GM18508 (cell line): ENCODE results near the gene TERT.
"Not testable (repeated sequence)": the region's sequence is repeated elsewhere in the genome, so short reads cannot be mapped to it uniquely, and the experiment has no call there.

Experiments used
- ATAC-seq: cut with Tn5 transposase; IDR thresholded peaks from one replicate; pipeline ENCODE4 v1.9.1; 2021; ENCODE audit warnings: moderate number of reproducible peaks; ENCODE audit not compliant: insufficient read depth, unreplicated experiment

Gene TERT

DNA sequence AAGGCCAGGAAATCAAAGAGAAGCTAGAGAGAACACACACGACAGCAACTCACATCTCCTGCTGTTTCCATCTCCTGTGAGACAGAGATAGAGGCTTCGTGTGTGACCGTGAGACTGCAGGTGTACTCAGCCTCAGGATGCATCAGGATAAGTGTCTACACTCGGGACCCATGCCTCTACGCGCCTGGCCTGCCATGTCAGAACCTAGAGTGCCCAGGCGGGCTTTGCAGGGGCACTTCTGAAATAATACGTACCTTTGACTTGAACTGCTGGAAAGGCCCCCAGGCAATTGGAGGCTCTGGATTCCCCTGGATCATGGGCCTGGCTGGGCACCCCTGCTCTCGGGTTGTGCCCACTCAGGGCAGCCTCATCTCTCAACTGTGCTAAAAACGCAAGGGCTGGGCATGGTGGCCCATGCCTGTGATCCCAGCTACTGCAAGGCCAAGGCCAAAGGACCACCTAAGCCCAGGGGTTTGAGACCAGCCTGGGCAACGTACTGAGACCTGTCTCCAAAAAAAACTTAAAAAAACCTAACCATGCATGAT, 37.1 kb upstream of the TERT start:
- no peak for ATAC-seq

DNA sequence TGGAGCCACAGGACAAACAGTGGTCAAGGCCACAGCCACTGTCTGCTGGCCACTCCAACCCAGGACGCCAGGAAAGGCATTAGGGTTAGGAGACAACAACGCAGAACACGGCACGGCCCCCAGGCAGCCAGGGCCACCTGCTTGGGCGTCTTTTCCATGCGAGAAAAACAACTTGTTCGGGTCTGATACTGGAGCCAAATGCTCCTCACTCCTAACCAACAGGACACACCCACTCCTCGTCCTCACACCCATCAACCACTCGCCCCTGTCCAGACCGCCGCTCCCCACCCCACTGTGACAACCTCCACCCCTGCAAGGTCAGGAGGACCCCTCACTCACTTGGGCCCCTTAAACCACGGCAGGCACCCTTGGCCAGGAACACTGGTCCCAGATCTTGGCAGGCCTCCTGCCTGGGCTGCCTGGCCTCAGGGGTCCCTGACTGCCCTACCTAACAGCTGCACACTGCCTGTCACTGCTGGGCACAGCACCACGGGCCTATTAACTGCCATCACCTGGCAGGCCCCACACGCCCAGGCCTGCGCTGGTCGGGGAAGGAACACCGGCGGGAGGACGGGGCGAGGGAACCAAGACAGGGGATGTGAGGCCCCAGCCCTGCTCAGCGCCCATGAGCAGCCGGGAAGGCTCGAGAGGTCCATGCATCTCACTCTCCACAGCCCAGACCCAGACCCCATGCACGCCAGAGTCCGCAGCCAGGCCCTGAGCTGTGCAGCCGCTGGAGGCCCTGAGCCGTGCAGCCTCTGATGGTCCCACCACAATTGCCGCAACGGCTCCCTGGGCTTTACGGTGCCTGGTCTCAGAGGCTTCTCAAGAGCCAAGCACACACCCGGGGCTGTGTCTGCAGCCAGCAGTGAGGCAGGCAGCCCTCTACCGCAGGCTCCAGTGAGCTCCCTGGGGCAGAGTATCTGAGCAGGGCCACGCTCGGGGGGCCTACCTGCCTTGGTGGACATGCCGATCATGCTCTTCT, 36.3 kb upstream of the TERT start:
- no peak for ATAC-seq

DNA sequence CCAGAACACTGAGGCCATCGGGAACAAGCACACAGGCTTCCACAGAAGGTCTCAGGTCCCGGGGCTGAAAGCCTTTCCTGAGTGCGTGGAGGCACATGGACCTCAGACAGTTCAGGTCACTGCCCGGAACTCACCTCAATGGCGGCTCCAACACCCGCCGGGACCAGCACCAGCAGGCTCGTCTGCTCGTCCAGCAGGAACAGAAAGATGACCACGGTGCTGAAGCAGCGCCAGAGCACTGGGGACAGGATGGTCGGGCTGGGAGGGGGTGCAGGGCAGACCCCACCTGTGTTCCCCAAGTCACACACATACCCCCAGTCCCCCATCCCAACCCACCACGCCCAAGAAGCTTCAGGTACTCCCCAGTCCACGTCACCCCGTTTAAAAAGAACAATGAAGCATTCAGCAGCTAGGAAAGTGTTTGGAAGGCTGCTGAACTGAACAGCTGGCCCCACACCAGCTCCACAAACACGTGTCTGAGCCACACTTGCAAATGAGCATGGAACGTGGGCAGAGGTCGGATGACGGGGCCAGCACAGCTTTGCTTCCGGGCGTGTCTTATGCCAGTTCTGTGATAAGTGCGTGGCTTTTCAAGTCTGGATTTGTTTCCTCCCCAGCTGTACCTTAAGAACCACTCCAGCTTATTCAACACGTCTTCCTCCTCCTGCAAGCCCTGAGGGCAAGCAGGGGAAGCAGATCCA, 35.4 kb upstream of the TERT start:
- no peak for ATAC-seq

DNA sequence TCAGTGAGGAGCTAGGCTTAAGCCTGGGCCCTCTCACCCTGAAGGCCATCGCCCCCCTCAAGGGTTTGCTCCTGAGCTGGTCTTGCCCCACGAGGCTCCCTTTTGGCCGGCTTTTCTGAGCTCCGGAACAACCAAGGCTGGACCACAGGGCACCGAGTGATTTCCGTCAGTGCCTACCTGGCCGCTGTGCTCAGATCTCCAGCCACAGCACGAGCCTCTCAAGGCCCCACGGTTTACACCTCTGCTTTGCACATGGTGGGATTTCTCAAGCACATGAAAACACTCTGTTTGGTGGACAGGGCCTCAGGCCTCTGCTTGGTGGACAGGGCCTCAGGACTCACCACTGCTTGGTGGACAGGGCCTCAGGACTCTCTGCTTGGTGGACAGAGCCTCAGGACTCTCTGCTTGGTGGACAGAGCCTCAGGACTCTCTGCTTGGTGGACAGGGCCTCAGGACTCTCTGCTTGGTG, 34.3 kb upstream of the TERT start:
- ATAC-seq = no peak

DNA sequence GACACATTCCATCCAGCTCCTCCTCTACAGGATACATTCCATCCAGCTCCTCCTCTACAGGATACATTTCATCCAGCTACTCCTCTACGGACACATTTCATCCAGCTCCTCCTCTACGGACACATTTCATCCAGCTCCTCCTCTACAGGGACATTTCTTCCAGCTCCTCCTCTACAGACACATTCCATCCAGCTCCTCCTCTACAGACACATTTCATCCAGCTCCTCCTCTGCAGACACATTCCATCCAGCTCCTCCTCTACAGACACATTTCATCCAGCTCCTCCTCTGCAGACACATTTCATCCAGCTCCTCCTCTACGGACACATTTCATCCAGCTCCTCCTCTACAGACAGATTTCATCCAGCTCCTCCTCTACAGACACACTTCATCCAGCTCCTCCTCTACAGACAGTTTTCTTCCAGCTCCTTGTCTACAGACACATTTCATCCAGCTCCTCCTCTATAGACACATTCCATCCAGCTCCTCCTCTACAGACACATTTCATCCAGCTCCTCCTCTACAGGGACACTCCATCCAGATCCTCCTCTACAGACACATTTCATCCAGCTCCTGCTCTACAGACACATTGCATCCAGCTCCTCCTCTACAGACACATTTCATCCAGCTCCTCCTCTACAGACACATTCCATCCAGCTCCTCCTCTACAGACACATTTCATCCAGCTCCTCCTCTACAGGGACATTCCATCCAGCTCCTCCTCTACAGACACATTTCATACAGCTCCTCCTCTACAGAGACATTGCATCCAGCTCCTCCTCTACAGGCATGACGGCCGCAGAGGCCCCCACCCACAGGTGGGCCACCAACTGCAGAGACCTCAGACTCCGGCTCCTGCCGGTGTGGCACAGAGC, 33.6 kb upstream of the TERT start:
- not testable (repeated sequence) for ATAC-seq

DNA sequence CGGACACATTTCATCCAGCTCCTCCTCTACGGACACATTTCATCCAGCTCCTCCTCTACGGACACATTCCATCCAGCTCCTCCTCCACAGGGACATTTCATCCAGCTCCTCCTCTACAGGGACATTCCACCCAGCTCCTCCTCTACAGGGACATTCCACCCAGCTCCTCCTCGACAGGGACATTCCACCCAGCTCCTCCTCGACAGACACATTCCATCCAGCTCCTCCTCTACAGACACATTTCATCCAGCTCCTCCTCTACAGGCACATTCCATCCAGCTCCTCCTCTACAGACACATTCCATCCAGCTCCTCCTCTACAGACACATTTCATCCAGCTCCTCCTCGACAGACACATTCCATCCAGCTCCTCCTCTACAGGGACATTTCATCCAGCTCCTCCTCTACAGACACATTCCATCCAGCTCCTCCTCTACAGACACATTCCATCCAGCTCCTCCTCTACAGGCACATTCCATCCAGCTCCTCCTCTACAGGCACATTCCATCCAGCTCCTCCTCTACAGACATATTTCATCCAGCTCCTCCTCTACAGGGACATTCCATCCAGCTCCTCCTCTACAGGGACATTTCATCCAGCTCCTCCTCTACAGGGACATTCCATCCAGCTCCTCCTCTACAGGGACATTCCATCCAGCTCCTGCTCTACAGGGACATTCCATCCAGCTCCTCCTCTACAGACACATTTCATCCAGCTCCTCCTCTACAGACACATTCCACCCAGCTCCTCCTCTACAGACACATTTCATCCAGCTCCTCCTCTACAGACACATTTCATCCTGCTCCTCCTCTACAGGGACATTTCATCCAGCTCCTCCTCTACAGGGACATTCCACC, 32.3 kb upstream of the TERT start:
- ATAC-seq = not testable (repeated sequence)

DNA sequence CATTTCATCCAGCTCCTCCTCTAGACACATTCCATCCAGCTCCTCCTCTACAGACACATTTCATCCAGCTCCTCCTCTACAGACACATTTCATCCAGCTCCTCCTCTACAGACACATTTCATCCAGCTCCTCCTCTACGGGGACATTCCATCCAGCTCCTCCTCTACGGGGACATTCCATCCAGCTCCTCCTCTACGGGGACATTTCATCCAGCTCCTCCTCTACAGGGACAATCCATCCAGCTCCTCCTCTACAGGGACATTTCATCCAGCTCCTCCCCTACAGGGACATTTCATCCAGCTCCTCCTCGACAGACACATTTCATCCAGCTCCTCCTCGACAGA, 31.6 kb upstream of the TERT start:
- not testable (repeated sequence) for ATAC-seq

DNA sequence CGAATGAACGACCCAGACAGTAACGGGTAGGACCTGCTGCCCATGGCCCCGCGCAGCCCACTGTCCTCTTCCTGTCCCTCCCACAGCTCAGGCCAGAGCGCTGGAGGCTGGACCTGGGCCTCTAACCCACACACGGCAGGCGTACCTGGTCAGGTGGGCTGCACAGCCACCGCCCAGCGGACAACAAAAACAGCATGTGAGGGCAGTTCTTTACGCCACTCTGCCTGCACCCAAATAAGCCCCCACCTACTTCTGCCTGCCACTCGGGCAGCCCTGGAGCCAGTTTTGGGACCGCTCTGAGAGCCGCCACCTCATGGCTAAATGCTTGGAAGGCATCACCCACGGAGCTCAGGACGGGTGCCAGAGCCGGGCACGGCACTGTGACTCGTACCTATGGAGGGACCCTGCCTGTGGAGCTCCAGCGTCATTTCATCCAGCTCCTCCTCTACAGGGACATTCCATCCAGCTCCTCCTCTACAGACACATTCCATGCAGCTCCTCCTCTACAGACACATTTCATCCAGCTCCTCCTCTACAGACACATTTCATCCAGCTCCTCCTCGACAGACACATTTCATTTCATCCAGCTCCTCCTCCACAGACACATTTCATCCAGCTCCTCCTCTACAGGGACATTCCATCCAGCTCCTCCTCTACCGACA, 31.1 kb upstream of the TERT start:
- ATAC-seq = no peak

DNA sequence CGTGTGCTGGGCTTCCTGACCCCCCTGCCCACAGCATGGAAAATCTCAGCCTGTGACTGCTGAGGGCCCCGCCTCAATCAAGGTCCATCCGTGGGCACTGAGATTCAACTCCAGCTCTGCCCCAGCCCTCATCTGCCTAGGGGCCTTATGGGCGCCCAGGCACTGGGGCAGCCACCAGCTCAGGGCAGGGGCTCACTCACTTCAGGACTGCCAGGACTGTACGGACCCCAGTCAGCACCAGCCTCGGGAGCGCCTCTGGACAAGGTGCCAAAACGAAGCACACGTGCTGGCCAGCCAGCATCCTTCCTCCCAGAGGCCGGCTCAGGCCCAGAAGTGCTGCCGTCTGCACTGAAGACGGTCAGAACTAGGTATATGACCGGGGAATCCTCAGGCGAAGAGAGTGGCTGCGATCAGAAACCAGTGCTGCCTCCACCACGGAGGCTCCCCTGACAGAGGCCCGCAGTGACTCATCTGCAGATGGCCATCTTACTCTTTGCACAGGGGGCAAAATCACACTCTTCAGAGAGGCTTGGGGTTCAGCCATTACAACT, 30.4 kb upstream of the TERT start:
- ATAC-seq = no peak

DNA sequence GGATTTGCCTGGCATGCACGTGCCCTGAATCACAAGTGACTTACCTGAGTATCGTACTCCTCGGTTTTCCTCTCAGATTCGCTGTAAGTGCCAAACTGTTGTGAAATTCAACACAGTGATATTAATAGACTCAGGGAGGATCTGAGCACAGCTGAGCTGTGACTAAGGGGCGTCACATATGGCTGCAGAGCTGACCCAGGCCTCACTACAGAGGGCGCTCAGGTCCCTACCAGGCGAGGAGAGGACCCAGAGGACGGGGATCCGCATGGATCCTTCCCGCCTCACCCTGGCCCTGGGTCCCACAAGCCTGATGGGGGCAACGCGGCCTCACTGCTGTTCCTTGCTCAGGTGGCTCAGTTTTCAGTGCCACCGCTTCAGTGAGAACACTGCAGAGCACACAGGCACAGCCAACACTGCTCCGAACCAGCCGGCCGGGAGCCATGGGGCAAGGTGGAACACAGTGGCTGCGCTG, 29.9 kb upstream of the TERT start:
- ATAC-seq = no peak

DNA sequence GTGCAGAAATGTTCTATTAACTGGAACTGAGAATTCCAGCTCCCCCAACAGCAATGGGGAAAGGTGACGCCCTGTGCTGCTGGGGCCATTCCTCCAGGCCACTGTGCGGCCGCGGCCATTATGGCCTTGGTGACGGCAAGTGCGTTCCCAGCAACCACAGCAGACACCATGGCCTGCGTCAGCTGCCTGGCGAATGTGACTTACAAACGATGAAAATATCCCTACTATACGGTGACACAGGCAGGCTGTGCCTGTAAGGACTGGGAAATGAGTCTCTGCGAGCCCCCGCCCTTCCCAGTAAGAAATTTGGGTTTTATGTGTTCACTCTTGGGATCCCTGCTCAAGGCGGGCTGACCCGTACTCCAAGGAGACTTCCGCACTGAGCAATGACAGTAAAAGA, 29.4 kb upstream of the TERT start:
- ATAC-seq = no peak

DNA sequence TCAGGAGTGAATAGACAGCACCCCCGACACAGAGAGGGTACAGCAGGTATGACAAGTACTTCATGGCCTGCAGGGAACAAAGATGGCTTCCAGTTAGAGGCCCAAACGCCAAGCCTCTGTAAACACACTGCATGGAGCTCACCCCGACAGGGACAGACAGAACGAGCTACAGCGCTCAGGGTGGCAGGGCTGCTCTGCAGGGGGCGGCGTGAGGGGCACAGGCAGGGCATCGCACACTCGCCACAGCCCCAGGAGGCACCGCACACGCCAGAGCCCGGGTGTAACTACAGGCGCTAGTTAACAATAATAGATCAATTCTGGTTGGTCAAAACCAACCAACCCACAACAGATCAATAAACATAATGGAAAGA, 28.9 kb upstream of the TERT start:
- no peak for ATAC-seq

DNA sequence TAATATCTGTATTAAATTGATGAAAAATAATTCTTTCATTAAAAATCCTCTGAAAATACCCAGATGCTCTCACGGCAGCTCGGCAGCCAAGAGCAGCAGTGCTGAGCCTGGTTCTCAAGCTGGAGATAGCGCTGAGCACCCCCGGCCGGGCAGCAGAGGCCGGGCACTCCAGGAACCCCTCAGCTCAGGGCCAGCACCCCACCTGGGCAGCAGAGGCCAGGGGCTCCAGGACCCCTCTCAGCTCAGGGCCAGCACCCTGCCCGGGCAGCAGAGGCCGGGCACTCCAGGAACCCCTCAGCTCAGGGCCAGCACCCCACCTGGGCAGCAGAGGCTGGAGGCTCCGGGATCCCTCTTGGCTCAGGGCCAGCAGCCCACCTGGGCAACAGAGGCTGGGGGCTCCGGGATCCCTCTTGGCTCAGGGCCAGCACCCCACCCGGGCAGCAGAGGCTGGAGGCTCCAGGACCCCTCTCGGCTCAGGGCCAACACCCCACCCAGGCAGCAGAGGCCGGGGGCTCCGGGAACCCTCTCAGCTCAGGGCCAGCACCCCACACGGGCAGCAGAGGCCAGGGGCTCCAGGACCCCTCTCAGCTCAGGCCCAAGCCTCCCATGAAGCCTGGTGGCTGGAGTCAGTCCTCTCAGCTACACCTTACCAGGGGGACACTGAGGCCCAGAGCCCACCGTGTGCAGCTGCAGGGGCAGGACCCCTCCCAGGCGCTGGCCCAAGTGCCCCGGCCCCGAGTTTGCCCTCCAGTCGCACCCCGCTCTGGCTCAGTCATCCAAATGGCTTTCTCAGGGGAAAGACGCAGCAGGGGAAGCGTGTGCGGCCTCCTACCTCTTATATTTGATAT, 28.3 kb upstream of the TERT start:
- ATAC-seq = no peak

DNA sequence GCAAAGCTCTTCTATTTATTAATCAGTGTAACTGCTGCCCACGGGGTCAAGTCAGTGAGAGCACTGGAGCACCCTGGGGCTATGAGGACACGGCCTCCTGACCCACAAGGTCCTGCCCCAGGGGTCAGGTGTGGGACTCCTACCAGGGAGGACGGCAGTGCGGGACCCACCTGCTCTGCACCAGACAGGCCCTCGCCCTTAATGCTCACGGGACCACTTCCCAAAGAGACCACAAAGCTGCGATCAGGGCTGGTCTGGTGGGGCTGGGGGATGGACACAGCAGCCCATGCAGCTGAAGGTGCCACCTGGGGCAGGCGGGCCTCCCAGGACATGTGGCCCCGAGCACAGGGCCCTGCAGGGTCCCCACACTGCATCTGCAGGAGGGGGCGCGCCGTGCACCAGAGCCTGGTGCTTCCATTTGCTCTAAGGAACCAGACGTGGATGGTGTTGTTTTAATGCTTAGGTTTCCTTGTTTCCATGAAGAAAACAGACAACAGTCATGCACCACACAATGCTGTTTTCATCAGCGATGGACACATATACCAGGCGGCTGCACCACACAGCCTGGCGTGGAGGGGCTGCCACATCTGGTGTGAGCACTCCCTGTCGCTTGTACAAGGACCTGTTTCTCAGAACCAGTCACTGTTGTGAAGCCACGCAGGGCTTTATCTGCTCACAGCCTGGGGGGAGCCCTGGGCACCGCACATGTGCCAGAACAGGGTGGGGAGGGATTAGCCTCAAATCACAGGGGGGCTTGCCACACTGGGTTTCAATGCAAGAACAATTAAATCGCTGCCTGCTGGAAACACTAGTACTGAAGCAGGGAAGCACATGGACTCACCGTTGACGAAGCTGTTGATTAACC, 27.4 kb upstream of the TERT start:
- no peak for ATAC-seq

DNA sequence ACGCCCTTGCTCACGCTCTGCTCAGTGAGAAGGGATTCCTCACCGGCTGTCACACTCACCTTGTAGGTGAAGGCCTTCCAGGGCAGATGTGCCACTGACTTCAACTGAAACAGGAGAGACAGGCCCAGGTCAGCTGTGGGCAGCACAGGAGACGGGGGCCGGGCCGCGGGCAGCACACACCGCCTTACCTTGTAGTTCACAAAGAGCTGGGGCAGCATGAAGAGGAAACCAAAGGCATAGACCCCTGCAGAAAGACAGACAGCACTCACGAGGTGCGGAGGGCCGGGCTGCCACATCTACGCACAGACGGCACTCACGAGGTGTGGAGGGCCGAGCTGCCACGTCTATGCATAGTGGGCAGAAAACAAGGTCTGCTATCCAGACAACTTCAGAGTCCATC, 26.7 kb upstream of the TERT start:
- ATAC-seq = no peak

DNA sequence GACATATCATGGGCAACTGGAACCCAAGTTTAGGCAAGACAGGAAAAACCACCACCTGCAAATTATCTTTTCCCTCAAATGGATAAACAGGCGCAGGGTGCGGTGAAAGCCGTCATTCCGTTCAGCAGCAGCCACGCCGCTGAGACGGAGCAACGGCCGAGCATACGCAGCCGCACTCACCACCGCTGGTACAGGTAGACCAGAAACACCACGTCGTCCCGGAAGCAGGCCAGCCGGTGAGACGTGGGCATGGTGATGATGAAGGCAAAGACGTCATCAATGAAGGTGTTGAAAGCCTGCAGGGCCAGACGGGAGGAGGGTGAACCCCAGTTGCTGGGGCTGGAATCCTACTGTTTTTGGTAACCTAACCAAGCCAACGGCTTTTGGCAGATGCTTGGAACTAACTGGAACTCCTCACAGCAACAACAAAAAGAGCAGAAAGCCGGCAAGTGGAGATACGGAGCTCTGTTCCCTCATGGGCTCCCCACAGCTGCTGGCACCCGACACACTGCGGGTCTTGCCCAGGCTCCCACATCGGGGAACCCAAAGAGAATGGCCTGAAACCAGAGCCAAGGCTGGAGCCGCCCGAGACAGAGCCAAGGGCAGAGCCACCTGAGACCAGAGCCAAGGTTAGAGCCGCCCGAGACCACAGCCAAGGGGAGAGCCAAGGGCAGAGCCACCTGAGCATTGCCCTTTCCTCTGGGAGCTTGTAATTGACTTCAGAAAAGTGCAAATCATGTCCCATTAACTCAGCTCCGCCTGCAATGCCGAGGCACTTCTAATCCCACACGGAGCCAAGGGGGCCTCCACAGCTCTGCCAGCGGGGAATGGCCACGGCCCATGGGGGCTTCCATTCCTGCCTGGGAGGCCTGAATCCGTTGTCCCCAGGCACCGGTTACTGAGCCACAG, 25.8 kb upstream of the TERT start:
- no peak for ATAC-seq
